GM23338 (cell line): ENCODE measurements around the gene MLLT6.

Experiments
- EZH2 ChIP-seq: fragments of 200-600 bp; sonication (generic); IDR thresholded peaks from one replicate; pipeline ENCODE4 v1.8.0; 2017; ENCODE audit warnings: antibody characterized with exemption, mild to moderate bottlenecking, low read depth; ENCODE audit not compliant: unreplicated experiment
- JUNB ChIP-seq: IDR thresholded peaks from one replicate; pipeline ENCODE4 v1.6.1; 2016; ENCODE audit warnings: antibody characterized with exemption; ENCODE audit not compliant: unreplicated experiment
- TF ChIP-seq, protein P1 (sequence below), 2 experiments: fragments of 200-600 bp in 1 of 2; sonication (generic) in 1 of 2; conservative IDR thresholded peaks; 2 replicates each; pipeline versions ENCODE4 v1.5.1 to v1.6.1; 2016 to 2017; ENCODE audit warnings: antibody characterized with exemption in 2 of 2, low read depth in 2 of 2, mild to moderate bottlenecking in 2 of 2, moderate library complexity in 1 of 2

DNA sequence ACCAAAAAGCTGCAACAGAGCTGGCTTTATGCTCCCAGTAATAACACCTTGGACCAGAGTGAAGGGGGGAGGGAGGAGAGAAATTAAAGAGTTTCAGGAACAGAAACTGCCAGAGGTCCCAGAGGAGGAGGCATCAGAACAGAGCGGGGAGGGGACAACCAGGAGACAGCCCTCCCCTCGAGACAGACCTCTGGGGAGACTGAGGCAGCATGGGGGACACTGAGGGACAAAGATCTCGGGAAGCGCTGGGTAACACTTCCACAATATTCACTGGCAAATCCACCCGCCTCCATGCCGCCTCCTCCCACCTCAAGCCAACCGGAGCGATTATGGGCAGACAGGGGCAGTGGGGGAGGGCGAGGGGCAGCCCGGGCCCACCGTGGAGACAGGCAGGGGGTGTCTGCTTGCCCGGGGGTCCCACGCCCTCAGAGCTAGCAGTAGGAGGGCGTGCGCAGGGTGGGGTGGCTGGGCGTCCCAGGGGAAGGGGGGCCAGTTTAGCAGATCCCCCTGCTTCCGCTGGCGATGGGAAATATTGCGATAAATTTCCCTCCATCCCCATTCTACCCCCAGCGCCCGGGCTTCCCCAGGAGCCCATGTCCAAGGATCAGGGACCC is 41.9 kb downstream of the MLLT6 start:
- TF ChIP-seq, protein P1, sequence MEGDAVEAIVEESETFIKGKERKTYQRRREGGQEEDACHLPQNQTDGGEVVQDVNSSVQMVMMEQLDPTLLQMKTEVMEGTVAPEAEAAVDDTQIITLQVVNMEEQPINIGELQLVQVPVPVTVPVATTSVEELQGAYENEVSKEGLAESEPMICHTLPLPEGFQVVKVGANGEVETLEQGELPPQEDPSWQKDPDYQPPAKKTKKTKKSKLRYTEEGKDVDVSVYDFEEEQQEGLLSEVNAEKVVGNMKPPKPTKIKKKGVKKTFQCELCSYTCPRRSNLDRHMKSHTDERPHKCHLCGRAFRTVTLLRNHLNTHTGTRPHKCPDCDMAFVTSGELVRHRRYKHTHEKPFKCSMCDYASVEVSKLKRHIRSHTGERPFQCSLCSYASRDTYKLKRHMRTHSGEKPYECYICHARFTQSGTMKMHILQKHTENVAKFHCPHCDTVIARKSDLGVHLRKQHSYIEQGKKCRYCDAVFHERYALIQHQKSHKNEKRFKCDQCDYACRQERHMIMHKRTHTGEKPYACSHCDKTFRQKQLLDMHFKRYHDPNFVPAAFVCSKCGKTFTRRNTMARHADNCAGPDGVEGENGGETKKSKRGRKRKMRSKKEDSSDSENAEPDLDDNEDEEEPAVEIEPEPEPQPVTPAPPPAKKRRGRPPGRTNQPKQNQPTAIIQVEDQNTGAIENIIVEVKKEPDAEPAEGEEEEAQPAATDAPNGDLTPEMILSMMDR (conservative IDR thresholded peaks at IDR 0.05; ENCODE audit: low read depth in 2 of 2): no peak
- no peak for TF ChIP-seq EZH2
- TF ChIP-seq JUNB: no peak
